ENCODE measurements around the gene ZSCAN5B.

The ZSCAN5B gene

GRCh38 chr19:56140583-56141416, 56.8 kb downstream of the ZSCAN5B start, which contains the start of gene ZNF444:
Gene ZNF444, plus strand, starts transcription at chr19:56141287. Its CDS starts 5,625 bp downstream, at chr19:56146912.
- DNase-seq (ENCODE audit: insufficient read length) = peak; percentile 99
- TF ChIP-seq TAF1 (IDR thresholded peaks at IDR 0.05; ENCODE audit: borderline replicate concordance, low read depth, low read length) = 0 out of 2 replicates have a peak, but pooled peaks have one; percentile 46
- peak; percentile 55; the same call in 1 of the 2 replicates for TF ChIP-seq POLR2A (IDR thresholded peaks at IDR 0.05; ENCODE audit: low read depth, low read length)
- TF ChIP-seq POLR2AphosphoS5 (IDR thresholded peaks at IDR 0.05; ENCODE audit: low read depth, low read length) = no peak
- peak; percentile 99 for FAIRE-seq

- FAIRE-seq (no peak), DNase-seq (ENCODE audit: insufficient read length) (no peak)
Measured at GRCh38 chr19:56139847-56140582, 57.6 kb downstream of the ZSCAN5B start.

More at GRCh38 chr19:56139847-56140582, 57.6 kb downstream of the ZSCAN5B start:
- TF ChIP-seq POLR2AphosphoS5 (IDR thresholded peaks at IDR 0.05; ENCODE audit: low read depth, low read length) (no peak), TAF1 (IDR thresholded peaks at IDR 0.05; ENCODE audit: borderline replicate concordance, low read depth, low read length) (no peak), POLR2A (IDR thresholded peaks at IDR 0.05; ENCODE audit: low read depth, low read length) (no peak)

All from GM12892 (cell line).